KOPT-K1 (cell line): ENCODE results near the gene RMC1.

ENCODE experiments used
- H3K27ac ChIP-seq: fragments of 200-600 bp; sonication (generic); 2 replicates; pipeline ENCODE4 v1.5.1; 2016; ENCODE audit warnings: antibody characterized with exemption, mild to moderate bottlenecking, low read depth, low read length; ENCODE audit not compliant: poor library complexity, severe bottlenecking
- H3K36me3 ChIP-seq: fragments of 200-600 bp; sonication (generic); 2 replicates; pipeline ENCODE4 v1.5.1; 2017; ENCODE audit warnings: antibody characterized with exemption, mild to moderate bottlenecking, low read length, moderate library complexity; ENCODE audit not compliant: insufficient read depth
- H3K9me3 ChIP-seq: fragments of 200-600 bp; sonication (generic); 2 replicates; pipeline ENCODE4 v1.5.1; 2017; ENCODE audit warnings: antibody characterized with exemption, low read length, mild to moderate bottlenecking; ENCODE audit not compliant: insufficient read depth, poor library complexity, severe bottlenecking

Gene RMC1

GRCh38 chr18:23537274-23537673, 34.0 kb downstream of the RMC1 start:
- H3K9me3 ChIP-seq = no peaks in the 10 kb centered on the region
- peaks cover 85% of the 10 kb centered on the region for H3K36me3 ChIP-seq
- no peak overlapping the region for H3K27ac ChIP-seq

- peaks cover 85% of the 10 kb centered on the region for H3K36me3 ChIP-seq
- no peak overlapping the region for H3K27ac ChIP-seq
- H3K9me3 ChIP-seq = no peaks in the 10 kb centered on the region
Observed at GRCh38 chr18:23538001-23538400, 34.7 kb downstream of the RMC1 start.

GRCh38 chr18:23538870-23539269, 35.6 kb downstream of the RMC1 start:
- Histone ChIP-seq H3K9me3 (no peaks in the 10 kb centered on the region), H3K36me3 (peaks cover 85% of the 10 kb centered on the region), H3K27ac (peak overlapping the region; percentile 75)

GRCh38 chr18:23539296-23539695, 36.0 kb downstream of the RMC1 start:
- Histone ChIP-seq H3K36me3 (peaks cover 85% of the 10 kb centered on the region), H3K27ac (peak overlapping the region; percentile 75)

GRCh38 chr18:23539911-23540525, 36.7 kb downstream of the RMC1 start:
- H3K36me3 ChIP-seq = peaks cover 85% of the 10 kb centered on the region
- no peaks in the 10 kb centered on the region for H3K9me3 ChIP-seq
- peak overlapping the region; percentile 75 for H3K27ac ChIP-seq

More at GRCh38 chr18:23539296-23539695, 36.0 kb downstream of the RMC1 start:
- H3K9me3 ChIP-seq = no peaks in the 10 kb centered on the region

- peaks cover 85% of the 10 kb centered on the region for H3K36me3 ChIP-seq
- H3K9me3 ChIP-seq = no peaks in the 10 kb centered on the region
- peak overlapping the region; percentile 75 for H3K27ac ChIP-seq
Observed at GRCh38 chr18:23540867-23541266, 37.6 kb downstream of the RMC1 start.

GRCh38 chr18:23541349-23542093, 38.2 kb downstream of the RMC1 start:
- peak overlapping the region; percentile 75 for H3K27ac ChIP-seq
- H3K36me3 ChIP-seq = peaks cover 83% of the 10 kb centered on the region

GRCh38 chr18:23542461-23542860, 39.1 kb downstream of the RMC1 start:
- Histone ChIP-seq H3K36me3 (peaks cover 83% of the 10 kb centered on the region), H3K9me3 (no peaks in the 10 kb centered on the region), H3K27ac (peak overlapping the region; percentile 75)

More at GRCh38 chr18:23541349-23542093, 38.2 kb downstream of the RMC1 start:
- no peaks in the 10 kb centered on the region for H3K9me3 ChIP-seq

- H3K36me3 ChIP-seq = peaks cover 81% of the 10 kb centered on the region
- no peak overlapping the region for H3K27ac ChIP-seq
- H3K9me3 ChIP-seq = no peaks in the 10 kb centered on the region
Observed at GRCh38 chr18:23545247-23545789, 42.0 kb downstream of the RMC1 start.

- peaks cover 95% of the 10 kb centered on the region for H3K36me3 ChIP-seq
- no peaks in the 10 kb centered on the region for H3K9me3 ChIP-seq
- H3K27ac ChIP-seq = no peak overlapping the region
Observed at GRCh38 chr18:23547306-23547705, 44.0 kb downstream of the RMC1 start.

- peaks cover 95% of the 10 kb centered on the region for H3K36me3 ChIP-seq
Observed at GRCh38 chr18:23547846-23548245, 44.5 kb downstream of the RMC1 start.

GRCh38 chr18:23548275-23548674, 45.0 kb downstream of the RMC1 start:
- H3K36me3 ChIP-seq = peaks cover 95% of the 10 kb centered on the region
- H3K27ac ChIP-seq = no peak overlapping the region

More at GRCh38 chr18:23547846-23548245, 44.5 kb downstream of the RMC1 start:
- H3K9me3 ChIP-seq = no peaks in the 10 kb centered on the region
- H3K27ac ChIP-seq = no peak overlapping the region

GRCh38 chr18:23548719-23549118, 45.4 kb downstream of the RMC1 start:
- Histone ChIP-seq H3K36me3 (peaks cover 95% of the 10 kb centered on the region), H3K27ac (no peak overlapping the region), H3K9me3 (no peaks in the 10 kb centered on the region)

More at GRCh38 chr18:23548275-23548674, 45.0 kb downstream of the RMC1 start:
- no peaks in the 10 kb centered on the region for H3K9me3 ChIP-seq

- no peak overlapping the region for H3K27ac ChIP-seq
- peaks cover 95% of the 10 kb centered on the region for H3K36me3 ChIP-seq
- H3K9me3 ChIP-seq = no peaks in the 10 kb centered on the region
Observed at GRCh38 chr18:23550898-23551297, 47.6 kb downstream of the RMC1 start.

GRCh38 chr18:23551978-23552377, 48.7 kb downstream of the RMC1 start:
- no peak overlapping the region for H3K27ac ChIP-seq
- H3K36me3 ChIP-seq = peaks cover 97% of the 10 kb centered on the region
- H3K9me3 ChIP-seq = no peaks in the 10 kb centered on the region
